HCT116 (cell line): ENCODE measurements around the gene SPNS1. TPM values are rescaled to one million over a fixed set of nuclear protein-coding genes. Genes with fewer than 3 reads are reported as not detected.

Experiments used
- ATAC-seq: fragments of 200-7000 bp; cut with Tn5 transposase; 2 replicates; pipeline ENCODE4 v1.9.1; 2020; ENCODE audit warnings: mild to moderate bottlenecking, moderate library complexity
- BruUV-seq: library from RNA; stranded (reverse); fragments of 400-500 nt; replicated peaks from 2 replicates; lab custom pipeline; 2021; lab: Mats Ljungman, UMichigan
- CTCF ChIA-PET: fragments of 300-600 bp; sonication (Branson Sonifier 250); formaldehyde crosslinking; loops from one replicate; lab custom pipeline; 2021; ENCODE audit warnings: antibody characterized with exemption; lab: Charles Lee
- POLR2A ChIA-PET: fragments of 300-600, 350-600 bp; sonication (Branson Sonifier 250); formaldehyde crosslinking; loops from one replicate; lab custom pipeline; 2021; ENCODE audit warnings: antibody characterized with exemption; lab: Charles Lee
- RAD21 ChIA-PET, 2 experiments: fragments of 300-600 bp; sonication (Branson Sonifier 250); formaldehyde crosslinking; loops; one replicate each; lab custom pipeline; 2023; ENCODE audit warnings: low total read pairs in 2 of 2; ENCODE audit not compliant: uncharacterized antibody in 2 of 2, unreplicated experiment in 2 of 2, low non-redundant PET in 1 of 2; lab: Charles Lee
- DNase-seq: peaks from one replicate; pipeline ENCODE4 v3.0.0-alpha.2; 2010; ENCODE audit warnings: low read depth, low spot score
- H2AFZ ChIP-seq: fragments of 200-600 bp; shearing (Covaris generic), sonication (generic); 2 replicates; pipeline ENCODE4 v1.6.1; 2017; ENCODE audit warnings: low read depth, mixed run types, mixed read lengths, antibody characterized with exemption, low read length; ENCODE audit not compliant: poor library complexity, severe bottlenecking
- H3K27ac ChIP-seq: 2 replicates; pipeline ENCODE4 v1.5.1; 2012; ENCODE audit warnings: low read depth, low read length
- H3K27me3 ChIP-seq: fragments of 200-600 bp; sonication (generic); 2 replicates; pipeline ENCODE4 v1.6.1; 2016; ENCODE audit warnings: mixed run types, low read length, mixed read lengths; ENCODE audit not compliant: insufficient read depth
- H3K36me3 ChIP-seq, 2 experiments: fragments of 200-500 bp in 1 of 2; fragments of 200-600 bp in 1 of 2; sonication (Bioruptor generic) in 1 of 2; sonication (generic) in 1 of 2; 2 replicates each; pipeline versions ENCODE4 v1.5.1 to v1.6.1; 2014 to 2016; ENCODE audit warnings: low read length in 2 of 2, inconsistent platforms in 1 of 2, mixed read lengths in 1 of 2, mixed run types in 1 of 2; ENCODE audit not compliant: insufficient read depth in 2 of 2, control insufficient read depth in 1 of 2
- H3K4me1 ChIP-seq, 2 experiments: fragments of 200-600 bp in 1 of 2; sonication (generic) in 1 of 2; 2 replicates each; pipeline versions ENCODE4 v1.5.1 to v1.6.1; 2012 to 2017; ENCODE audit warnings: low read length in 2 of 2, inconsistent platforms in 1 of 2, mild to moderate bottlenecking in 1 of 2, mixed read lengths in 1 of 2, mixed run types in 1 of 2, moderate library complexity in 1 of 2; ENCODE audit not compliant: insufficient read depth in 2 of 2, control insufficient read depth in 1 of 2
- H3K4me2 ChIP-seq: fragments of 200-600 bp; sonication (generic); 2 replicates; pipeline ENCODE4 v1.6.1; 2017; ENCODE audit warnings: mixed run types, low read length, mixed read lengths
- H3K4me3 ChIP-seq, 2 experiments: fragments of 200-600 bp in 1 of 2; sonication (generic) in 1 of 2; replicated peaks in 1 of 2; 2 replicates each; pipeline ENCODE4 v1.5.1; 2011 to 2016; ENCODE audit warnings: low read length in 2 of 2, control low read depth in 1 of 2, low read depth in 1 of 2, mild to moderate bottlenecking in 1 of 2, mixed read lengths in 1 of 2, mixed run types in 1 of 2
- H3K79me2 ChIP-seq: fragments of 200-600 bp; sonication (generic); 2 replicates; pipeline ENCODE4 v1.6.1; 2017; ENCODE audit warnings: mild to moderate bottlenecking, mixed run types, low read length, moderate library complexity, mixed read lengths; ENCODE audit not compliant: insufficient read depth
- H3K9ac ChIP-seq: fragments of 200-600 bp; sonication (generic); 2 replicates; pipeline ENCODE4 v1.6.1; 2016; ENCODE audit warnings: low read length, mixed read lengths
- H3K9me2 ChIP-seq: fragments of 200-600 bp; sonication (generic), shearing (Covaris generic); 2 replicates; pipeline ENCODE4 v1.6.1; 2017; ENCODE audit warnings: mixed run types, mild to moderate bottlenecking, moderate library complexity; ENCODE audit not compliant: insufficient read depth
- H3K9me3 ChIP-seq, 2 experiments: fragments of 200-500 bp in 1 of 2; fragments of 200-600 bp in 1 of 2; sonication (Bioruptor generic) in 1 of 2; sonication (generic) in 1 of 2; 2 replicates each; pipeline ENCODE4 v1.6.1; 2014 to 2017; ENCODE audit warnings: low read length in 2 of 2, mixed read lengths in 2 of 2, inconsistent platforms in 1 of 2, low read depth in 1 of 2, mild to moderate bottlenecking in 1 of 2, mixed run types in 1 of 2, moderate library complexity in 1 of 2; ENCODE audit not compliant: control insufficient read depth in 1 of 2, insufficient read depth in 1 of 2
- H4K20me1 ChIP-seq: fragments of 200-600 bp; sonication (generic), shearing (Covaris generic); 2 replicates; pipeline ENCODE4 v1.6.1; 2017; ENCODE audit warnings: mixed run types, mild to moderate bottlenecking, moderate library complexity; ENCODE audit not compliant: insufficient read depth
- ELF1 ChIP-seq: IDR thresholded peaks from 2 replicates; pipeline ENCODE4 v1.6.1; 2012; ENCODE audit warnings: low read depth, borderline replicate concordance
- EZH2 ChIP-seq: fragments of 200-600 bp; sonication (generic); IDR thresholded peaks from 2 replicates; pipeline ENCODE4 v1.6.1; 2017; ENCODE audit warnings: antibody characterized with exemption, mixed run types
- FOSL1 ChIP-seq: IDR thresholded peaks from 2 replicates; pipeline ENCODE4 v1.6.1; 2012; ENCODE audit warnings: low read depth
- JUND ChIP-seq: IDR thresholded peaks from 2 replicates; pipeline ENCODE4 v1.6.1; 2012
- RAD21 ChIP-seq: IDR thresholded peaks from 2 replicates; pipeline ENCODE4 v1.6.1; 2012; ENCODE audit warnings: low read depth, mild to moderate bottlenecking
- intact Hi-C: fragments of 100-400 bp; cut with micrococcal nuclease; formaldehyde crosslinking; loops from 2 replicates; pipeline ENCODE4 v1.10.0; 2022
- total RNA-seq: library from RNA; stranded (reverse); gene quantifications from one replicate; pipeline ENCODE4 v1.2.1, GENCODE V29; 2021; ENCODE audit not compliant: unreplicated experiment
- TF ChIP-seq, protein P1 (sequence below), 3 experiments: fragments of 200-600 bp in 1 of 3; sonication (generic) in 1 of 3; IDR thresholded peaks in 2 of 3; conservative IDR thresholded peaks in 1 of 3; 2 replicates each; pipeline ENCODE4 v1.5.1; 2012 to 2017; ENCODE audit warnings: low read depth in 2 of 3, low read length in 2 of 3, antibody characterized with exemption in 1 of 3, borderline replicate concordance in 1 of 3, control low read depth in 1 of 3, mild to moderate bottlenecking in 1 of 3, mixed read lengths in 1 of 3, mixed run types in 1 of 3, moderate library complexity in 1 of 3; ENCODE audit not compliant: insufficient read depth in 1 of 3
- TF ChIP-seq, protein P2 (sequence below): IDR thresholded peaks from 2 replicates; pipeline ENCODE4 v1.6.1; 2012

Gene SPNS1
- total RNA-seq, 1 experiment from 2014 or later: 32.3 TPM

GRCh38 chr16:28974007-28974436 lies 556 bp upstream of the SPNS1 start:
- ChIA-PET RAD21 (interaction anchor here in 1 of 2 experiments (0.9 kb wide), 1 partner anchor 283 kb away, joined by 4 read pairs; no protein-coding TSS in a partner anchor), CTCF (interaction anchor here (0.7 to 1.3 kb wide), 5 partner anchors 13 to 747 kb away, joined by 3 to 5 read pairs (median 4); partner anchors contain the start of genes NFATC2IP and TUFM), POLR2A (no interaction called here)
- H3K36me3 ChIP-seq: no peaks in the 10 kb centered on the region
- no peaks in the 10 kb centered on the region for H3K9me3 ChIP-seq
- no peak overlapping the region for H2AFZ ChIP-seq
- peak overlapping the region; percentile 97 for H3K4me3 ChIP-seq
- no peaks in the 10 kb centered on the region for H4K20me1 ChIP-seq
- BruUV-seq: TSS peak; percentile 94
- DNase-seq: peak; percentile 23
- H3K9ac ChIP-seq: peak overlapping the region; percentile 82
- no peaks in the 10 kb centered on the region for H3K27me3 ChIP-seq
- H3K79me2 ChIP-seq: peaks cover 11% of the 10 kb centered on the region; the same call in 1 of the 2 replicates
- peak overlapping the region; percentile 34 for H3K27ac ChIP-seq
- intact Hi-C loops: loop anchor here (10.0 kb wide), 1 partner anchor 281 kb away; no protein-coding TSS in a partner anchor
- TF ChIP-seq, protein P1, sequence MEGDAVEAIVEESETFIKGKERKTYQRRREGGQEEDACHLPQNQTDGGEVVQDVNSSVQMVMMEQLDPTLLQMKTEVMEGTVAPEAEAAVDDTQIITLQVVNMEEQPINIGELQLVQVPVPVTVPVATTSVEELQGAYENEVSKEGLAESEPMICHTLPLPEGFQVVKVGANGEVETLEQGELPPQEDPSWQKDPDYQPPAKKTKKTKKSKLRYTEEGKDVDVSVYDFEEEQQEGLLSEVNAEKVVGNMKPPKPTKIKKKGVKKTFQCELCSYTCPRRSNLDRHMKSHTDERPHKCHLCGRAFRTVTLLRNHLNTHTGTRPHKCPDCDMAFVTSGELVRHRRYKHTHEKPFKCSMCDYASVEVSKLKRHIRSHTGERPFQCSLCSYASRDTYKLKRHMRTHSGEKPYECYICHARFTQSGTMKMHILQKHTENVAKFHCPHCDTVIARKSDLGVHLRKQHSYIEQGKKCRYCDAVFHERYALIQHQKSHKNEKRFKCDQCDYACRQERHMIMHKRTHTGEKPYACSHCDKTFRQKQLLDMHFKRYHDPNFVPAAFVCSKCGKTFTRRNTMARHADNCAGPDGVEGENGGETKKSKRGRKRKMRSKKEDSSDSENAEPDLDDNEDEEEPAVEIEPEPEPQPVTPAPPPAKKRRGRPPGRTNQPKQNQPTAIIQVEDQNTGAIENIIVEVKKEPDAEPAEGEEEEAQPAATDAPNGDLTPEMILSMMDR (IDR thresholded peaks at IDR 0.05 in 2 of 3, conservative IDR thresholded peaks at IDR 0.05 in 1 of 3; ENCODE audit: borderline replicate concordance in 1 of 3, insufficient read depth in 1 of 3, low read depth in 2 of 3, low read length in 2 of 3): peak; percentile 28 to 77 (median 75); a peak in 5 of 6 replicates
- TF ChIP-seq FOSL1 (no peak), ELF1 (no peak), RAD21 (peak; percentile 53), EZH2 (no peak), JUND (no peak)
- TF ChIP-seq, protein P2, sequence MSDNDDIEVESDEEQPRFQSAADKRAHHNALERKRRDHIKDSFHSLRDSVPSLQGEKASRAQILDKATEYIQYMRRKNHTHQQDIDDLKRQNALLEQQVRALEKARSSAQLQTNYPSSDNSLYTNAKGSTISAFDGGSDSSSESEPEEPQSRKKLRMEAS: no peak
- TF ChIP-seq, all 23 proteins: peak for 2
- peaks cover 6 to 18% of the 10 kb centered on the region in 2 experiments; a peak in 3 of 4 replicates for H3K4me1 ChIP-seq
- peak; percentile 73 for ATAC-seq
- no peaks in the 10 kb centered on the region for H3K9me2 ChIP-seq
- peak overlapping the region; percentile 88 for H3K4me2 ChIP-seq
